Thyroid gland (tissue), 4 donors: ENCODE data around the gene NAALAD2.

Source experiments
- CTCF ChIP-seq, 6 experiments: fragments of 200-600 bp in 3 of 6; fragments of 450-650 bp in 3 of 6; sonication (generic) in 3 of 6; IDR thresholded peaks; one replicate each; pipeline ENCODE4 v1.5.1; 2016 to 2019; ENCODE audit warnings: antibody characterized with exemption in 6 of 6, mild to moderate bottlenecking in 2 of 6, inconsistent platforms in 1 of 6, moderate library complexity in 1 of 6
- POLR2A ChIP-seq, 2 donors: fragments of 450-650 bp; IDR thresholded peaks; one replicate each; pipeline ENCODE4 v1.6.1; 2017; ENCODE audit warnings: antibody characterized with exemption in 2 of 2, mild to moderate bottlenecking in 2 of 2, moderate library complexity in 1 of 2

DNA sequence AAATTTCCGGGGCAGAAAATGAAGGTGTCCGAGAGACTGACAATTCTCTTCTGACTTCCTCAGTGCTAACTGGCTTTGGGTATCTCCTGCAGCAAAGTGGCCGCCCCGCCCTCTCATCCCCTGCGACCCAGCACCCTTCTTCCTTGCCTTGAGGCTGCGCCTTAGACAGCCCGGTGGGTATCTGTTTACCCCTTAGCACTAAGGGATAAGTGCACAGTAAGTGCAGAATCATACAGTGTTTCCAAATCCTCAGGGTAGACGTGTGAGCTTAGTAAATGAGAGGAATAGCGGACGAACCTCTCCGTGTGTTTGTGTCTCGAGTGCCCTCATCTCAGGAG, 88.8 kb downstream of the NAALAD2 start:
- TF ChIP-seq CTCF (IDR thresholded peaks at IDR 0.05) (no peak), POLR2A (IDR thresholded peaks at IDR 0.05) (no peak)
